Stimulated activated naive CD8-positive, alpha-beta T cell treated with anti-CD3 and anti-CD28 coated beads, Interleukin-15, Interleukin-2, amounts not matched to agents 100 ng/mL and 50 ng/mL, for 24 hours (primary cell): ENCODE measurements around the gene UBE2J2.
"Not testable (repeated sequence)": the region's sequence is repeated elsewhere in the genome, so short reads cannot be mapped to it uniquely, and the experiment has no call there.

ENCODE experiments used
- H3K27ac Mint-ChIP-seq: one replicate; pipeline ENCODE4 v1.8.0; 2021; ENCODE audit warnings: mild to moderate bottlenecking, mixed read lengths
- H3K27me3 Mint-ChIP-seq: one replicate; pipeline ENCODE4 v1.8.0; 2021; ENCODE audit warnings: mixed read lengths
- H3K36me3 Mint-ChIP-seq: one replicate; pipeline ENCODE4 v1.8.0; 2021; ENCODE audit warnings: low read depth, mixed read lengths
- H3K4me1 Mint-ChIP-seq: one replicate; pipeline ENCODE4 v1.8.0; 2021; ENCODE audit warnings: low read depth, mixed read lengths
- H3K4me3 Mint-ChIP-seq: one replicate; pipeline ENCODE4 v1.8.0; 2021; ENCODE audit warnings: mild to moderate bottlenecking, mixed read lengths
- H3K9me3 Mint-ChIP-seq: one replicate; pipeline ENCODE4 v1.8.0; 2021; ENCODE audit warnings: mixed read lengths

Gene UBE2J2

DNA sequence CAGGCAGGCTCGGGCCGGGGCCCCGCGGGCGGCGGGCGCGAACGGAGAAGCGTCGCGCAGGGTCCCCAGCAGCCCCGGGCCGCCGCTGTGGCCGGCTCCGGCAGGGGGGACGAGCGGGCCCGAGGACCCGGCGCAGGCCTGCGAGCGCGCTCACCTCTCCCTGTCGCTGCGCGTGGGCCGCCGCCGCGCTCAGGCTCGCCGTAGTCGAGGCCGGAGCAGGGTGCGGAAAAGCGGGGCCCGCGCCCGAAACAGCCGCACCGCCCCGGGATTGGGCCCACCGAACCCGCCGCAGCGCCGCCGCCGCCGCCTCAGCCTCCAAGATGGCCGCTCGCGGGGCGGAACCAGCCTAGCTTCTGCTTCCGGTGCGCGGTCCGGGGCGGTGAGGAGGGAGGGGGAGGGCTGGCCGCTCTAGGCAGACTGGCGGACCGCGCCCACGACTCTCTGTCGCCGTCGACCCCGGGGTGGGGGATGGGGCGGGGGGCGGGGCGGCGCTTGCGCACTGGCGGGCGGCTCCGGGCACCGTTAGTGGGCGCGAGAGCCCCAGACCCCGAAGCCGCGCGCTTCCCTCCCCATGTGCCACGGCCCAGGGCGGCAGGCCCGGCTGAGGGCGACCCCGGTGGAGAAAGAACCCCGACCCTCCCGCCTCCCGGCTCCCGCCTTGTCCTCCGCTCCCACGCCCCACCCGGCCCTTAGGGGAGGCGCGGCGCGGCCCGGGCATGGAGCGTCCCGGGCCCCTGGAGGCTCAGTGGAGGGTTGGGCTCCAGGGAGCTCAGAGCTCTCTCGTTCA lies at the start of gene UBE2J2:
Gene UBE2J2, minus strand, starts transcription at position 343 of the 787 bp plus-strand sequence. CDS start 5,862 bp downstream, outside the sequence.
- H3K27ac Mint-ChIP-seq, result peak within 1 kb of the TSS; percentile 77
- H3K4me1 Mint-ChIP-seq, result peaks cover 40% of the 10 kb centered on the region
- H3K9me3 Mint-ChIP-seq, result no peaks in the 10 kb centered on the region
- no peaks in the 10 kb centered on the region for H3K27me3 Mint-ChIP-seq
- H3K36me3 Mint-ChIP-seq, result peaks cover 24% of the 10 kb centered on the region
- H3K4me3 Mint-ChIP-seq, result peak within 1 kb of the TSS; percentile 91

DNA sequence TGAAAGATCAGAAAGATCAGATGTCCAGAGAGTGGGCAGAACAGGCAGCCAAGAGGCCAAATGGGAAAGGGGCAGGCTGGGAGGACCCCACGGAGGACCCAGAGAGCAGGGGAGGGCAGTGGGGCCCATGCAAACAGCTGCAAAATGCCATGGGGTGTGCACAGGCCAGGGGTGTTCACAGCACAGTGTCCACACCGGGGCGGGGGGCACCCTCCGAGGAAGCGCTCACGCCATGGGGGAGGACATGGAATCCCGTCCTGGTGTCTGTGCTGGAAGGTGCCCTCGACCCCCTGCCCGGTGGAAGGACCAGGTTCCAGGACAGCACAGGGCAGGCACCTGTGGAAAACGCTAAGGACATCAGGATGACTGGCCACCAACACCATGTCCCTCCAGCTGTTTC lies 49.3 kb upstream of the UBE2J2 start:
- H3K4me3 Mint-ChIP-seq, result peak overlapping the region; percentile 90
- peak overlapping the region; percentile 93 for H3K27ac Mint-ChIP-seq
- peaks cover 14% of the 10 kb centered on the region for H3K36me3 Mint-ChIP-seq
- H3K4me1 Mint-ChIP-seq, result peaks cover 16% of the 10 kb centered on the region
- no peaks in the 10 kb centered on the region for H3K27me3 Mint-ChIP-seq
- H3K9me3 Mint-ChIP-seq, result no peaks in the 10 kb centered on the region

DNA sequence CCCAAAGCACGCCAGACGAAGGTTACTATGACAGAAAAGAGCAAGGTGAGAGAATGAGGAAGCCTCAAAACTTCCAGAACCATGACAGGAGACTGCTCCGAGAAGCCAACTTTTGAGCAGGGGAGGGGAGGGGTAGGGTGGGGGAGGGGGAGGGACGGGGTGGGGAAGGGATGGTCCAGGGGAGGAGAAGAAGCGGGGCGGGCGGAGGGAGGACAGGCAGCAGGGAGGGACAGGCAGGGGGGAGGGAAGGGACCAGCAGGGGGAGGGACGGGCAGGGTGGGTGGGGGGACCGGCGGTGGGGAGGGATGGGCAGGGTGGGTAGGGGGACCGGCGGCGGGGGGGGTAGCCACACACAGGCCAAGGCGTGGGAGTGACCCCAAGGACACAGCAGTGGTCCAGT lies 48.8 kb upstream of the UBE2J2 start:
- H3K36me3 Mint-ChIP-seq, result peaks cover 16% of the 10 kb centered on the region
- peak overlapping the region; percentile 65 for H3K4me3 Mint-ChIP-seq
- no peaks in the 10 kb centered on the region for H3K9me3 Mint-ChIP-seq
- H3K27me3 Mint-ChIP-seq, result no peaks in the 10 kb centered on the region
- H3K27ac Mint-ChIP-seq, result peak overlapping the region; percentile 49
- peaks cover 16% of the 10 kb centered on the region for H3K4me1 Mint-ChIP-seq

DNA sequence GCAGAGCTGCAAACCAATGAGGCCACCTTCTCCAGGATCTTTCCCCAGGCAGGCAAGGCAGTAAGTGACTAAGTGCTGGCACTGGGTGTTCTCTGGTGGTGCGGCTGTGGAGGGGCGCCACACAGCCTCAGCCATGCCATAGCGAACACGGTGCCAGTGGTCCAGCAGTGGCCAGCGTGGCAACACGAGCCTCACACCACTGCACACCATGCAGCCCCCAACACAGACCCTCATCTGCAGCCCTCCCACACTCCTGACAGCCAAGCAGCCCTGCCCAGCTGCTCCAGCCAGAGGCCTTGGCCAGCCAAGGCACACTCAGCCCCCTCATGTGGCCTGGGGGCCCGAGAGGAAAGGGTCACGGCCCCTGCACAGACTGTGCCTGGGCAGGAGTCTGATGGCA lies 47.8 kb upstream of the UBE2J2 start:
- Mint-ChIP-seq H3K27ac (no peak overlapping the region), H3K36me3 (peaks cover 20% of the 10 kb centered on the region), H3K27me3 (no peaks in the 10 kb centered on the region), H3K4me1 (peaks cover 16% of the 10 kb centered on the region), H3K9me3 (no peaks in the 10 kb centered on the region), H3K4me3 (no peak overlapping the region)

DNA sequence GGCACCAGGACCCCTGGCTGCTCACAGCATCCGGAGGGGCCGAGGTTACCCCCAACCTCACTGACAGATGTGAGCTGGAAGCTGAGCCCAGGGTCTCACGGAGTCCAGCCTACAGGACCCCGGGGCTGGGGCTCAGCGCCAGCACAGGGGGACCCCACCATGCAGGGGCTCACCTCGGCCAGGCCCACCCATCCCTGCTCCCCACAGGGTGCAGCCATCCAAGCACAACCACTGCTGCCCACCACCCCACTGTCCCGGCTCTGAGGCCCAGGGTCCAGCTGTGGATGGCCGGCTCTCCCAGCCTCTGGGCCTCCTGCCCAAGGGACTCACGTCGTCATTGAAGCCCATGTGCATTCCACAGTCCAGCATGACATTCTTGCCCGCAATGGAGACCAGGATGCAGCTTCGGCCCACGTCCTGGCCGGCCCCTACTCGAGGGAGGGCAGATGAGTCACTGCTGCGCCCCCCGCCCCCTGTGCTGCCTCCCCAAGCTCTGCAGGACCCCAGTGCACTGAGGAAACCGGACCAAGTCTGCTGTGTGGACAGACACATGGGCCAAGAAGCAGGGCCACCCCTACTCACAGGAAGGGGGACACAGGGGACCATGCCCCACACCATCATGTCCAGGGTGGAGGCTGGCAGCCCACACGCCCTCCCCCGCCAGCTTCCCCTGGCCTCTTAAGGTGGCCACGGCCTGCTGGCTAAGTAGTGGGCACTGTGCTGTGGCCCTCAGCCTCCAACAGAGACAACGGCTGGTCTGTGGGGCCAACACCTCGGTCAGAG lies 47.2 kb upstream of the UBE2J2 start:
- no peak overlapping the region for H3K4me3 Mint-ChIP-seq
- H3K4me1 Mint-ChIP-seq, result peaks cover 16% of the 10 kb centered on the region
- H3K27ac Mint-ChIP-seq, result no peak overlapping the region
- H3K27me3 Mint-ChIP-seq, result no peaks in the 10 kb centered on the region
- H3K9me3 Mint-ChIP-seq, result no peaks in the 10 kb centered on the region
- H3K36me3 Mint-ChIP-seq, result peaks cover 21% of the 10 kb centered on the region

DNA sequence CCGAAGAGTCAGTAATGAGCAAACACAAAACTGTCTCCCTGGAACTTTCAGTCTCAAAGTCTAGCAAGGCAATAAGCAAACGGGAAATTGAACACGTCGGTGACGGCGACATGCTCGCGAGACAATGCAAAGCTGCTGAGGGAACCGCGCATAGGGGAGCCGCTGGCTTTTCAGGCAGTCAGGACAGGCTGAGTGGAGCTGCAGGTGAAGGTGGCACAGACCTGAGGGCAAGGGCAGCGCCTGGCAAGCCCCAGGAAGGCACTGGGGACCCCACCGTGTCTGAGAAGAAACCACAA lies 45.9 kb upstream of the UBE2J2 start:
- Mint-ChIP-seq H3K9me3 (no peaks in the 10 kb centered on the region), H3K4me1 (peaks cover 16% of the 10 kb centered on the region), H3K4me3 (no peak overlapping the region), H3K36me3 (peaks cover 28% of the 10 kb centered on the region), H3K27me3 (no peaks in the 10 kb centered on the region), H3K27ac (no peak overlapping the region)

DNA sequence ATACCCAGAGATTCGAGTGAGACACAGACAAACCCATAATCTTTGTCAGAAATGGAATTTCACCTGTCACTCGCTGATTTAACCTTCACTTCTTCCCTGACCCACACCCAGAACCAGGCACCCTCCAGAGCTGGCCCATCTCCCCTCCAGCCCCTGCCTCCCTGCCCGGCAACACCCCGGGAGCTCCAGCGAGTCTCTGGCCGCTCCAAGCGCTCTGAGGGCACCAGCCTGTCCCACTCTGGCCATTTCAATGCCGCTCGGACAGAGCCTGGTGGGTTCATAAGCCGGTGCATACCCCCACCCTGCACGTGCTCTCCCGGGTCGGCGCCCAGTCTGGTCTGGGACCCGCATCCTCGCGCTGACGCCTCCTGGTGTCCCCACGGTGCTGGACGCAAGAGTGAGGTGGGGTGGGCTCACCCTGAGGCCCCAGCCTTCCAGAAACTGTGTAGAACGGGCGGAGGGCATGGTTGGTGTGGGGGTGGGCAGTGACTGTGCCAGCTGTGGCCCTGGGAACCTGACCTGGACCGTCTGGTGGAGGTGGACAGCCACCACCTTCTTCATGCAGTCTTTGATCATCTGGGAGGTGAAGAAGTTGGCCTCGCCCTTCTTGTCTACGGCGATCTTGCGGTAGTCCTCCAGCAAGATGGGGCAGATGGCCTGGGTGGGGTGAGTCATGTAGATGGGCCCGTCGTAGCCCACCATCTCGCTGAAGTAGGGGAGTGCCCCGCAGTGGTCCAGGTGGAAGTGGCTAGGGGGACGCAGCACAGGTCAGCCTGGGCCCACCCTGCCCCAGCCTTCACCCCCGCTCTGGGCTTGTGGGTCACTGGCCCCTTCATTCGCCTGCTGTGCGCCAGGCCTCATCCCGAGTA lies 45.4 kb upstream of the UBE2J2 start:
- Mint-ChIP-seq H3K4me1 (peaks cover 16% of the 10 kb centered on the region), H3K9me3 (no peaks in the 10 kb centered on the region), H3K27me3 (no peaks in the 10 kb centered on the region), H3K27ac (no peak overlapping the region), H3K4me3 (no peak overlapping the region), H3K36me3 (peaks cover 28% of the 10 kb centered on the region)

DNA sequence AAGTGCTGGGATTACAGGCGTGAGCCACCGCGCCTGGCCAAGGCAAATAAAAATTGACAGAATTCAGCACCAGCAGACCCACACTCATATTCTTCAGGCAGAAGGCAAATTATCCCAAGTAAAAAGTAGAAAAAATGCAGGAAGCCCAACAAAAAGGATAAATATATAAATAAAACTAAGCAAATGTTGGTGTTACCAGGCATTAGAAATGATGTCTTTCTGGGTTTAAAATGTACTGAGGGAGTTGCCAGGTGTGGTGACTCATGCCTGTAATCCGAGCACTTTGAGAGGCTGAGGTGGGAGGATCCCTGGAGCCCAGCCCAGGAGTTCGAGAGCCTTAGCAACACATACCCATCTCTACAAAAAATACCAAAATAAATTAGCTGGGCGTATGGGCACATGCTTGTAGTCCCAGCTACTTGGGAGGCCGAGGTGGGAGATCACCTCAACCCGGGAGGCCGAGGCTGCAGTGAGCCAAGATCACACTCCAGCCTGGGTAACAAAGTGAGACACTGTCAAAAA lies 44.5 kb upstream of the UBE2J2 start:
- Mint-ChIP-seq H3K4me3 (no peak overlapping the region), H3K9me3 (no peaks in the 10 kb centered on the region), H3K4me1 (peaks cover 11% of the 10 kb centered on the region), H3K27me3 (no peaks in the 10 kb centered on the region), H3K36me3 (peaks cover 27% of the 10 kb centered on the region), H3K27ac (no peak overlapping the region)

DNA sequence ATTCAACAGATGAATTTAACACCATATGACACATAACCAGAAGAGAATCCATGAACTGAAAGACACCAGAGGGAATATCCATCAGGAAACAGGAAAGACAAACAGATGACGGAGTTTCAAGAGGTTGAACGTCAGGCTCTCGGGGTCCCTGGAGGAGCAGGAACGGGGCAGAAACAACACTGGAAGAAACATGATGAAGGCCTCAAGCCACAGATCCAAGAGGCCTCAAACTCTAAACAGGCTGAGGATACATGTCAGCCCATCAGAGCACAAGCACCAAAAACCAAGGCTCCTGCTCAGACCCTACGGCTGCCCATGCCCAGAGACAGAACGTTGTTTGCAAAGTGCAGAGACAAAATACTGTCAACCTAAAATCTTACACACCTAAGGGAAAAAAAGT lies 43.8 kb upstream of the UBE2J2 start:
- H3K9me3 Mint-ChIP-seq, result no peaks in the 10 kb centered on the region
- H3K4me3 Mint-ChIP-seq, result no peak overlapping the region
- H3K36me3 Mint-ChIP-seq, result peaks cover 27% of the 10 kb centered on the region
- H3K4me1 Mint-ChIP-seq, result peaks cover 5% of the 10 kb centered on the region
- no peaks in the 10 kb centered on the region for H3K27me3 Mint-ChIP-seq
- H3K27ac Mint-ChIP-seq, result no peak overlapping the region

DNA sequence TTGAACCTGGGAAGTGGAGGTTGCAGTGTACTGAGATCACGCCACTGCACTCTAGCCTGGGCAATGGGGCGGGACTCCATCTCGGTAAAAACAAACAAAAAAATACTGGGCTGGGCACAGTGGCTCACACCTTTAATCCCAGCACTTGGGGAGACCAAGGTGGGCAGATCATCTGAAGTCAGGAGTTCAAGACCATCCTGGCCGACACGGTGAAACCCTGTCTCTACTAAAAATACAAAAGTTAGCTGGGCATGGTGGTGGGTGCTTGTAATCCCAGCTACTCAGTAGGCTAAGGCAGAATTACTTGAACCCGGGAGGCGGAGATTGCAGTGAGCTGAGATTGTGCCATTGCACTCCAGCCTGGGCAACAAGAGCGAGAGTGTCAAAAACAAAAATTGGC lies 42.5 kb upstream of the UBE2J2 start:
- not testable (repeated sequence) for H3K4me3 Mint-ChIP-seq, H3K27ac Mint-ChIP-seq, H3K27me3 Mint-ChIP-seq, H3K9me3 Mint-ChIP-seq, H3K4me1 Mint-ChIP-seq
- peaks cover 27% of the 10 kb centered on the region for H3K36me3 Mint-ChIP-seq

DNA sequence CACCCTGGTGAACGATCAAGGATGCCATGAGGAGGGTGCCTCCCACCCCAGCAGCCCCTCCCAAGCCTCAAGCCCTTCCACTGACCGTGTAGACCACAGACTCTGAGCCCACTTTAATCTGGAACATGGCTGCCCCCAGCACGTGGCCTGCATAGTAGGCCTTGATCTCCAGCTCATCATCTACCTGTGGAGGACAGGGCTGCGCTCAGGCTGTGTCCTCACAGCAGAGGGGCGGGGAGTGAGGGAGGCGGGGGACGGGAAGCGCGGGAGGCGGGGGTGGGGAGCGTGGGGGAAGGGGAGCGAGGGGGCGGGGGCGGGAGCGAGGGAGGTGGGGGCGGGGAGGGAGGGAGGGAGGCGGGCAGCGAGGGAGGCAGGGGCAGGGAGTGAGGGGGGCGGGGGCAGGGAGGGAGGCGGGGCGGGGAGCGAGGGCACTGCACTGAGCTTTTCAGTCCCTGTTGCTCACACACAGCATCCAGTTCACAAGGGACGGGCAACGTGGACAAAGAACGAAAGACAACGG lies 41.8 kb upstream of the UBE2J2 start:
- no peaks in the 10 kb centered on the region for H3K9me3 Mint-ChIP-seq
- H3K27ac Mint-ChIP-seq, result no peak overlapping the region
- no peak overlapping the region for H3K4me3 Mint-ChIP-seq
- H3K4me1 Mint-ChIP-seq, result no peaks in the 10 kb centered on the region
- H3K36me3 Mint-ChIP-seq, result peaks cover 27% of the 10 kb centered on the region
- no peaks in the 10 kb centered on the region for H3K27me3 Mint-ChIP-seq

DNA sequence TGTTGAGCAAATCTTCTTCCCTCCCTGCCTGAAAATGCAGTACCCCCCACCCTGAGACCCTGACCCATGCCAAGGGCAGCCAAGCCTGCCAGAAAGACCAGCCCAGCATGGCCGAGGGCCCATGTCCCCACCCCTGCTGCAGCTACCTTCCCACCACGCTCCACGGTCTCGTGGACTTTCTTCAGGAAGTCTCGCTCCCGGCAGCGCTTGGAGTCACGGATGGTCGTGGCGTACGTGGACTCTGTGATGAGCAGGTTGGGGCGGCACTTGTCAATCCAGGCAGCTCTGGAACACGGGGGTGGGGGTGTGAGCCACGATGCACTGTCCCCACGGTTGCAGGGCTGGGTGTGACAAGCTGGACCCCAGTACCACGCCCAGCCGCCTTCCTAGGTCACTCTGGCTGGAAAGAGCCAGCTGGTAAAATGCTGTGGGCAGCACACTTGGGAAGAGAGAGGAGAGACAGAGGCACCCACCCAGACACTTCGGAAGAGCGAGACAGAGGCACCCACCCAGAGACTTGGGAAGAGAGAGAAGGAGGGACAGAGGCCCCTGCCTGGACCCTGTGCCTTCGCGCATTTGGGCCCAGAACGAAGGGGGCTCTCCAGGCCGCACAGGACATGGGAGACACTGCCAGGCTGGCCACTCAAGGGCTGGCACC lies 41.2 kb upstream of the UBE2J2 start:
- Mint-ChIP-seq H3K36me3 (peaks cover 22% of the 10 kb centered on the region), H3K27ac (no peak overlapping the region)

DNA sequence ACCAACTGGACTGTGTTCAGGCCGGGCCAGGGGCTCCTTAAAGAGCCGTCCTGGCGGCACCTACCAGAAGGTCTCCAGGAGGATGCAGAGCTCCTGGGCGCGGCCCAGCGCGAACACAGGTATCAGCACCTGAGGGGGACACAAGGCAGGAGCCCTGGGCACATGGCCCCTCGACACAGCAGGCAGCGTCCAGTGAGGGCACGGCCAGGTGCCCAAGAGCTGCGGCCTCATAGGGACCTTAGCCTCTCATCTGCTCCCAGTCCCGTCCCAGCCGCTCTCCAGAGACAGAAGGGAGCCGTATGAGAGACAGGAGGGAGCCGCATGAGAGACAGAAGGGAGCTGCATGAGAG lies 40.6 kb upstream of the UBE2J2 start:
- H3K27me3 Mint-ChIP-seq, result no peaks in the 10 kb centered on the region
- H3K27ac Mint-ChIP-seq, result no peak overlapping the region
- H3K36me3 Mint-ChIP-seq, result peaks cover 18% of the 10 kb centered on the region
- H3K4me3 Mint-ChIP-seq, result no peak overlapping the region
- H3K4me1 Mint-ChIP-seq, result no peaks in the 10 kb centered on the region
- no peaks in the 10 kb centered on the region for H3K9me3 Mint-ChIP-seq

More for the DNA sequence above, 41.2 kb upstream of the UBE2J2 start:
- Mint-ChIP-seq H3K27me3 (no peaks in the 10 kb centered on the region), H3K4me1 (no peaks in the 10 kb centered on the region), H3K4me3 (no peak overlapping the region), H3K9me3 (no peaks in the 10 kb centered on the region)

DNA sequence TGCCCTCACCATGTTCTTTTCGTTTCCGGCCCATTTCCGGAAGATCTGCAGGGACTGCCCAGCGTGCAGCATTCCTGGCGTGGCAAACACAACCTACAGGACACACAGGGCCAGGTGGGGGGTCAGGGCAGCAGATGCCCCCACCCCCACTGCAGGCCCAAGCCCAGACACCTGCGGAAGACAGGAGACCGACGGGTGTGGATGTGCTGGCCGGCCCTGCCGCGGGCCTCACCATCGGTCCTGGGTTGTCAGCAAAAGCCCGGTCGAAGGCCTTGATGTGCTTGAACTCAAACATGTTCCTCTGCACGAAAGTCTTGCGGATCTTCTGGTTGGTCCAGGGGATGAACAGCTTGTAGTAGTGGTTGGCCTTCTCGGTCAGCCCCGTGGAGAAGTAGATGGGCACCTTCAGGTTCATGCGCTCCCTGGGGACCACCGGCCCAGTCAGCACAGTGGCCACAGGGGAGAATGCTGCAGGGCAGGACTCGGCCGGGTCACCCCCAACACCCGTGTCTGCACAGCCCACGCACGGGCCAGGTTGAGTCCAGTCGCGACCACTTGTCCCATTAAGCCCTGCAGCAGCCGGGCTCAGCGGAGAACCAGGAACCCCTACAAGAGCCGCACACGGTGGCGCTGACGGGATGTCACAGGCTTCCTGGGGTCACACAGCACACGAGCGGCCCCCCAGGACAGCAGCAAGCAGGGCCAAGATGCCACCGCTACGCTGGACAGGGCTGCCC lies 40.0 kb upstream of the UBE2J2 start:
- no peaks in the 10 kb centered on the region for H3K9me3 Mint-ChIP-seq
- H3K4me3 Mint-ChIP-seq, result no peak overlapping the region
- peak overlapping the region; percentile 31 for H3K27ac Mint-ChIP-seq
- no peaks in the 10 kb centered on the region for H3K4me1 Mint-ChIP-seq
- no peaks in the 10 kb centered on the region for H3K27me3 Mint-ChIP-seq
- H3K36me3 Mint-ChIP-seq, result peaks cover 18% of the 10 kb centered on the region
